ENCODE data around the gene IFIT1. TPM values are rescaled to one million over a fixed set of nuclear protein-coding genes. Genes with fewer than 3 reads are reported as not detected.

The IFIT1 gene
- total and polyA plus RNA-seq, 4 donors, result 16.5 to 57.2 (median 28.6) TPM

DNA sequence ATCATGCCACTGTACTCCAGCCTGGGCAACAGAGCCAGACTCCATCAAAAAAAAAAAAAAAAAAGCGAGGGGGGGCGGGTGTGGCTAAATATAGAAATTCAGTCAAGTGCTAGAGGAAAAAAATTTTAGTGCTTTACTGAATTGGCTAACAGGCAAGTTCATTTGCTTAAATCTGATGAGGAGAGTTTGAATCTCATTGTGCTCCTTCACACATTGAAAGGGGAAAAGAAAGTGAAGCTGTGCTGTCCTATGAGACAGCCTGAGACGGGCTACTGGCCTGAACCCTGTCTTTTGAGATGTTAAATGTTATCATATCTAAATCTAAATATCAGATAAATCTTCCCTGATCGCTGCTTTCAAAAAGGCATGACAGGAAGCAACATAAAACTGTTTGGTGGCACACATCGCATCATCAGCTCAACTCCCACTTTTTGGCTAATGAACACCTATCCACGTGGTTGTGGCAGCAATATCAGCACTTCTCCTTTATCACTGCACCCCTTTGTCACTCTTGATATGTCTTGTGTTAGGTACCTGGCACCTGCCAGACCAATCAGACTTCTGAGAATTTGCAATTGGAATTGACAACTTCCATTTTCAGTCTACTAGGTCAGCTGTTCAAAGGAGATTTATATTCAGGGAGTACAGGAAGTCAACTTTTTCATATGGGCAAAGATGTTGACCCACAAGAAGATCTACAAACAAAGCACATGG, 28.5 kb upstream of the IFIT1 start:
- 100% methylated on average over 3 of the region's 6 CpGs for WGBS (ENCODE audit: insufficient coverage)
- peaks cover 7% of the 10 kb centered on the region for H3K4me1 ChIP-seq (ENCODE audit: control insufficient read depth, insufficient read depth, low read length)
- H3K4me3 ChIP-seq (ENCODE audit: low read depth, low read length), result no peak overlapping the region
- no peak overlapping the region for H3K27ac ChIP-seq (ENCODE audit: low read depth, low read length)
- H3K36me3 ChIP-seq (ENCODE audit: control insufficient read depth, insufficient read depth, low read length), result no peaks in the 10 kb centered on the region
- H3K27me3 ChIP-seq (ENCODE audit: control insufficient read depth, insufficient read depth, low read length), result no peaks in the 10 kb centered on the region
- no peak for DNase-seq (ENCODE audit: low read depth in 4 of 6, low spot score in 6 of 6)
- no peaks in the 10 kb centered on the region for H3K9me3 ChIP-seq (ENCODE audit: control insufficient read depth, insufficient read depth, low read length)

DNA sequence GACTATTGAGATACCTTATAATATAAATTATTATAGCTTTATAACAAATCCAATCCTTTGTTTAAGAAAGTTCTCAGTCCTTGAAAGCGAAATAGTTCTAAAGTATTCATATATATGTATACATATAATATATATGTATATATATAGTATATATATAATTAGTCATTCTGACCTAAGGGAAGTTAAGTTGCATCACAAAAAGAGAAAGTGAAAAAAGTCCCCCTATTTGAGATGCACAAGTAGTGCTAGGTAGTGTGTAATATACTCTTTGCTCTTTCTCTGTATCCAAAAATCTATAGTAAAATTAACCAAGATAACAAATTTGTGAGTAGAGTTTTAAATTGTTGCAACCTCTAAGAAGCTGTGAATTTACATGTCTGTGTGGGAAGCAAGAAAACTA, 27.9 kb upstream of the IFIT1 start:
- no peak overlapping the region for H3K4me3 ChIP-seq (ENCODE audit: low read depth, low read length)
- no peaks in the 10 kb centered on the region for H3K27me3 ChIP-seq (ENCODE audit: control insufficient read depth, insufficient read depth, low read length)
- WGBS (ENCODE audit: insufficient coverage), result no CpG with 5 or more reads among the region's 1 CpG
- no peak for DNase-seq (ENCODE audit: low read depth in 4 of 6, low spot score in 6 of 6)
- peaks cover 13% of the 10 kb centered on the region for H3K4me1 ChIP-seq (ENCODE audit: control insufficient read depth, insufficient read depth, low read length)
- no peaks in the 10 kb centered on the region for H3K36me3 ChIP-seq (ENCODE audit: control insufficient read depth, insufficient read depth, low read length)
- H3K27ac ChIP-seq (ENCODE audit: low read depth, low read length), result no peak overlapping the region
- H3K9me3 ChIP-seq (ENCODE audit: control insufficient read depth, insufficient read depth, low read length), result no peaks in the 10 kb centered on the region

DNA sequence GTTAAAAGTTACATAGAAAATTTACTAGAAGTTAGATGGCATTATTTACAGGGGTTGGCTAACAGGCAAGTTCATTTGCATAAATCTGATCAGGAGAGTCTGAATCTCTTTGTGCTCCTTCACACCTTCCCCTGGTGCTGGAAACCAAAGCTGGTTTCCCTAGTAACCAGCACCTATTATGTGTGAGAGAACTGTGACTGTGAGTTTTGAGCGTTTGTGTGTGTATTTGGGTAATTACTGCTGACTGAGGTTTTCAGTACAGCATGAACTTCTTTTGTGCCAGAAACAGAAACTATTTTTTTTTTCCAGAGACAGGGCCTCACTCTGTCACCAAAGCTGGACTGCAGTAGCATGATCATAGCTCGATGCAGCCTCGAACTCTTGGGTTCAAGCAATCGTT, 24.9 kb upstream of the IFIT1 start:
- Histone ChIP-seq H3K9me3 (ENCODE audit: control insufficient read depth, insufficient read depth, low read length) (no peaks in the 10 kb centered on the region), H3K27me3 (ENCODE audit: control insufficient read depth, insufficient read depth, low read length) (no peaks in the 10 kb centered on the region), H3K36me3 (ENCODE audit: control insufficient read depth, insufficient read depth, low read length) (no peaks in the 10 kb centered on the region), H3K27ac (ENCODE audit: low read depth, low read length) (peak overlapping the region; percentile 86), H3K4me1 (ENCODE audit: control insufficient read depth, insufficient read depth, low read length) (peaks cover 13% of the 10 kb centered on the region), H3K4me3 (ENCODE audit: low read depth, low read length) (no peak overlapping the region)
- WGBS (ENCODE audit: insufficient coverage), result 8% methylated on average over 2 of the region's 4 CpGs
- DNase-seq (ENCODE audit: low read depth in 4 of 6, low spot score in 6 of 6), result peak in 2 of 6 donors; percentile 74

DNA sequence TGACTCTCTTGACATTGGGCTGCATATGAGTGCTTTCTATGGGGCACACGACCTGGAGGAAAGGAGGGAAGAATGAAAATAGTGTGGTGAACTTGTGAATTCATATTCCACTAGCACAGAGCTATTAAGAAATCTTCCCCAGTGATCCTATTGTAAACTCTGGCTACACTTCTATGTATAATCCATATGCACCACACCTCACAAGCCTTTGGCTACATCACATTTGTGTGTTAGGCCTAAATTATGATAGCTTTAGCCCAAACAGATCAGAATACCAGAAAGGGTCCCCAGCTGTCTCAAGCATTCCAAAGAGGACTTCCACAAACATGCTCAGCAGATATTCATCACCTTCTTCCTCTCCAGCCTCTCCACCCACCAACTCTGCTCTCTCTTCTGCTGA, 24.3 kb upstream of the IFIT1 start:
- Histone ChIP-seq H3K9me3 (ENCODE audit: control insufficient read depth, insufficient read depth, low read length) (no peaks in the 10 kb centered on the region), H3K4me1 (ENCODE audit: control insufficient read depth, insufficient read depth, low read length) (peaks cover 13% of the 10 kb centered on the region), H3K27me3 (ENCODE audit: control insufficient read depth, insufficient read depth, low read length) (no peaks in the 10 kb centered on the region), H3K4me3 (ENCODE audit: low read depth, low read length) (no peak overlapping the region), H3K36me3 (ENCODE audit: control insufficient read depth, insufficient read depth, low read length) (no peaks in the 10 kb centered on the region), H3K27ac (ENCODE audit: low read depth, low read length) (peak overlapping the region; percentile 86)
- no CpG with 5 or more reads among the region's 1 CpG for WGBS (ENCODE audit: insufficient coverage)
- DNase-seq (ENCODE audit: low read depth in 4 of 6, low spot score in 6 of 6), result no peak

- Histone ChIP-seq H3K4me3 (ENCODE audit: low read depth, low read length) (no peak overlapping the region), H3K27ac (ENCODE audit: low read depth, low read length) (peak overlapping the region; percentile 86), H3K9me3 (ENCODE audit: control insufficient read depth, insufficient read depth, low read length) (no peaks in the 10 kb centered on the region), H3K36me3 (ENCODE audit: control insufficient read depth, insufficient read depth, low read length) (no peaks in the 10 kb centered on the region), H3K27me3 (ENCODE audit: control insufficient read depth, insufficient read depth, low read length) (no peaks in the 10 kb centered on the region), H3K4me1 (ENCODE audit: control insufficient read depth, insufficient read depth, low read length) (peaks cover 13% of the 10 kb centered on the region)
- peak in 2 of 6 donors; percentile 64 to 66 for DNase-seq (ENCODE audit: low read depth in 4 of 6, low spot score in 6 of 6)
- WGBS (ENCODE audit: insufficient coverage), result 38% methylated on average over 1 of the region's 5 CpGs
Observed at GRCh38 chr10:89369156-89370105, 23.0 kb upstream of the IFIT1 start.

DNA sequence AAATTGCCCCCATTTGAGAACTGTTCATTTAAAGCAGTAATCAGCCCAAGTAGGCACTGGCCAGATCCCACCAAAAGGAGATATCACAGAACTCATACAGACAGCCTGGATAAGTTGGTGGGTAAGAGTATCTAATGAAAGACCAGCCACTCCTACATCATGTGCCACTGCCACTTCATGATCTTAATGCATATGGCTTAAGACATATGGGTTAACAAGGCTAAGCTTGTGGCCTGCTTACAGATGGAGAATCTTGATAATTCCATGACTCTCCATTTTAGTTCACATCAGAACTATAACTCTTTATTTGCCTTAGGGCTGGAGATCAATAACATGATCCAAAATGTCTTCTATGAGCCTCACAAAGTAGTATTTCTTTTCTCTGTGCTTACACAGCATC, 21.3 kb upstream of the IFIT1 start:
- Histone ChIP-seq H3K4me1 (ENCODE audit: control insufficient read depth, insufficient read depth, low read length) (peaks cover 17% of the 10 kb centered on the region), H3K4me3 (ENCODE audit: low read depth, low read length) (no peak overlapping the region), H3K9me3 (ENCODE audit: control insufficient read depth, insufficient read depth, low read length) (no peaks in the 10 kb centered on the region), H3K27ac (ENCODE audit: low read depth, low read length) (no peak overlapping the region), H3K27me3 (ENCODE audit: control insufficient read depth, insufficient read depth, low read length) (no peaks in the 10 kb centered on the region), H3K36me3 (ENCODE audit: control insufficient read depth, insufficient read depth, low read length) (no peaks in the 10 kb centered on the region)
- DNase-seq (ENCODE audit: low read depth in 4 of 6, low spot score in 6 of 6), result no peak

DNA sequence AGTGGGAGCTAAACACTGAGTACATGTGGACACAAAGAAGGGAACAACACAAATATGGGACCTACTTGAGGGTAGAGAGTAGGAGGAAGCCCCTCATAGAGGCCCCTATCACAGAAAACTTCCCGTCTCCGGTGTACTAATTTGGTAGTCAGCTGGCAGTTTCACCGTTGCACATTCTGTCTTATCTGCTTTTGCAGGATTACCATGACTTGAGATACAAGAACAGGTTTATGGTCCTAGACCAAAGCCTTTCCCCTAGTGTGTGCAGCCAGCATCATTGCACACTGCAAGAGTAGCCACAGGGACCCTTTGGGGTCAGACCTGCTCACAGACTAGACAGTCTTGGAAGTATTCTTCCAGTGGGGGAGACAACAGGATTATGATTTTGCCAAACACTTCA, 20.4 kb upstream of the IFIT1 start:
- Histone ChIP-seq H3K4me1 (ENCODE audit: control insufficient read depth, insufficient read depth, low read length) (peaks cover 17% of the 10 kb centered on the region), H3K36me3 (ENCODE audit: control insufficient read depth, insufficient read depth, low read length) (no peaks in the 10 kb centered on the region), H3K27ac (ENCODE audit: low read depth, low read length) (no peak overlapping the region), H3K9me3 (ENCODE audit: control insufficient read depth, insufficient read depth, low read length) (no peaks in the 10 kb centered on the region), H3K4me3 (ENCODE audit: low read depth, low read length) (no peak overlapping the region), H3K27me3 (ENCODE audit: control insufficient read depth, insufficient read depth, low read length) (no peaks in the 10 kb centered on the region)
- WGBS (ENCODE audit: insufficient coverage), result 90% methylated on average over 3 of the region's 3 CpGs
- no peak for DNase-seq (ENCODE audit: low read depth in 4 of 6, low spot score in 6 of 6)

DNA sequence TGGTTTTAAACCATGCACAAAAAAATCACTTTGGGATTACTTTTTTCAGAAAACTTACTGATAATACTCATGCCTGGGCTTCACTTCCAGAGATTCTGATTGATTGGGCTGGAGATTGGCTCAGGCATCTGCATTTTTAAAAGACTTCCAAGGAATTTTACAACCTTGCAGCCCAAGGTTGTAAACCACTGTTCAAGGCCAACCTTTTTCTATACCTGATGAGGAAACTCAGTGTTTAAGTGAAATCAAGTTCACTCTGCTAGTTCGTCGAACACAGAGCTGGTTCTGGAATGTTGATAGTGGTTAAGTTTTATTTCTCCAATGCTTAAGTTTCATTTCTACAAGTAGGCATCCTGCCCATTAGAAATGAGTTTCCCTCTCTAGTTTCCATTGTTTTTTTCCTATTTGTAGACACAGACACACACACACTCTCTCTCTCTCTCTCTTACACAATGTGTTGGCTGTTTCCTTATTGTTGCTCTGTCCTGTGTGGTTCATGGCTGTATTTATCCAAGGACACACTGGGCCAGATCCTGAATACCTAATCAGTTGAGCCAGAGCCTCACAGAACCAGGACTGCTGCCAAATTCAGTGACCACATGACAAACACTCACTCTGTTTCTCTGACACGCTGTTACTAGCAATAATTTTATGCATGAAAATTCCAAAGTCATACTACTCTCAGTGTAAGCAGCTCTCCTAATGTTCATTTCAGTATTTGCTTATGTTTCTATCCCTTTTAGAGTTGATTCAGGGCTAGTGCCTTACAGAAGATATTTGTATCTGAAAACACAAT, 18.3 kb upstream of the IFIT1 start:
- Histone ChIP-seq H3K9me3 (ENCODE audit: control insufficient read depth, insufficient read depth, low read length) (no peaks in the 10 kb centered on the region), H3K27me3 (ENCODE audit: control insufficient read depth, insufficient read depth, low read length) (no peaks in the 10 kb centered on the region), H3K4me3 (ENCODE audit: low read depth, low read length) (no peak overlapping the region), H3K36me3 (ENCODE audit: control insufficient read depth, insufficient read depth, low read length) (no peaks in the 10 kb centered on the region), H3K27ac (ENCODE audit: low read depth, low read length) (peak overlapping the region; percentile 95), H3K4me1 (ENCODE audit: control insufficient read depth, insufficient read depth, low read length) (peaks cover 7% of the 10 kb centered on the region)
- WGBS (ENCODE audit: insufficient coverage), result no CpG with 5 or more reads among the region's 3 CpGs
- DNase-seq (ENCODE audit: low read depth in 4 of 6, low spot score in 6 of 6), result peak in 5 of 6 donors; percentile 67 to 92 (median 77)

DNA sequence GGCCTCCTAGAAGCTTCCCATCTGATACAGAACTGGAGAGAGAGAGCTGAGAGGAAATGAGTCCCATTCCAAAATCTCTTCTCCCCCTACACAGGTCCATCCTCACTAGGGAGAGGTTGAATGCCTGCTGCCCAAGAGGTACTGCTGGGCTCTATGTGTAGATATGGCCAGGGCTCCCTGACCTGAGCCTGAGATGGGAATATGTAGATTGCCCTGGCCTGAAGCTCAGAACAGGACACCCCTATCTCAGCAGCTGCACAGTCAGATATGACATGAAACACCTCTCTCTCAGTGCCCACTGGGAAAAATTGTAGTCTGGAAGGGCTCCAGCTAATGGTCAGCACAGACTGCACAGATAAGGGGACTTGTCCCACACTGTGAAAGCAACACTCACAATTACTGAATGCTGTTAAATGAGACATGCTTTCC, 17.7 kb upstream of the IFIT1 start:
- no peaks in the 10 kb centered on the region for H3K27me3 ChIP-seq (ENCODE audit: control insufficient read depth, insufficient read depth, low read length)
- DNase-seq (ENCODE audit: low read depth in 4 of 6, low spot score in 6 of 6), result no peak
- no peak overlapping the region for H3K4me3 ChIP-seq (ENCODE audit: low read depth, low read length)

More for the DNA sequence above, 17.7 kb upstream of the IFIT1 start:
- Histone ChIP-seq H3K4me1 (ENCODE audit: control insufficient read depth, insufficient read depth, low read length) (peaks cover 4% of the 10 kb centered on the region), H3K9me3 (ENCODE audit: control insufficient read depth, insufficient read depth, low read length) (no peaks in the 10 kb centered on the region), H3K36me3 (ENCODE audit: control insufficient read depth, insufficient read depth, low read length) (no peaks in the 10 kb centered on the region), H3K27ac (ENCODE audit: low read depth, low read length) (peak overlapping the region; percentile 95)

Data from spinal cord (tissue), 10 donors.